ENCODE results near the gene ITK.

ITK gene

GRCh38 chr5:157162919-157163510 is 17.6 kb upstream of the ITK start:
- TF ChIP-seq ZFX (IDR thresholded peaks at IDR 0.05) (no peak), CTCF (conservative IDR thresholded peaks at IDR 0.05) (no peak)
- no peak overlapping the region for H3K27ac ChIP-seq

GRCh38 chr5:157164521-157164920 is 16.1 kb upstream of the ITK start:
- TF ChIP-seq CTCF (conservative IDR thresholded peaks at IDR 0.05) (no peak), ZFX (IDR thresholded peaks at IDR 0.05) (no peak)
- no peak overlapping the region for H3K27ac ChIP-seq

- TF ChIP-seq CTCF (conservative IDR thresholded peaks at IDR 0.05): no peak
- no peak for TF ChIP-seq ZFX (IDR thresholded peaks at IDR 0.05)
- no peak overlapping the region for H3K27ac ChIP-seq
Observed at GRCh38 chr5:157165261-157165660, 15.4 kb upstream of the ITK start.

- no peak overlapping the region for H3K27ac ChIP-seq
- TF ChIP-seq CTCF (conservative IDR thresholded peaks at IDR 0.05) (no peak), ZFX (IDR thresholded peaks at IDR 0.05) (no peak)
Observed at GRCh38 chr5:157165668-157166067, 15.0 kb upstream of the ITK start.

GRCh38 chr5:157166214-157167213 is 14.1 kb upstream of the ITK start, which contains the start of gene GARIN3:
Gene GARIN3 (minus strand): TSS chr5:157166264. CDS start chr5:157166168, 96 bp downstream.
- TF ChIP-seq ZFX (IDR thresholded peaks at IDR 0.05) (no peak), CTCF (conservative IDR thresholded peaks at IDR 0.05) (no peak)
- no peak within 1 kb of the TSS for H3K27ac ChIP-seq

GRCh38 chr5:157167214-157167621 is 13.4 kb upstream of the ITK start:
- TF ChIP-seq ZFX (IDR thresholded peaks at IDR 0.05) (no peak), CTCF (conservative IDR thresholded peaks at IDR 0.05) (no peak)
- no peak overlapping the region for H3K27ac ChIP-seq

- TF ChIP-seq CTCF (conservative IDR thresholded peaks at IDR 0.05): no peak
- no peak overlapping the region for H3K27ac ChIP-seq
Observed at GRCh38 chr5:157168286-157168685, 12.4 kb upstream of the ITK start.
